ENCODE results near the gene JAKMIP1. TPM values are rescaled to one million over a fixed set of nuclear protein-coding genes. Genes with fewer than 3 reads are reported as not detected.
A peak's percentile ranks its signal among the peaks of the same experiment; 100 is the strongest.
"Not testable (repeated sequence)": the region's sequence is repeated elsewhere in the genome, so short reads cannot be mapped to it uniquely, and the experiment has no call there.

Gene JAKMIP1
- total RNA-seq, 1 donor from 2014 or later: not detected

DNA sequence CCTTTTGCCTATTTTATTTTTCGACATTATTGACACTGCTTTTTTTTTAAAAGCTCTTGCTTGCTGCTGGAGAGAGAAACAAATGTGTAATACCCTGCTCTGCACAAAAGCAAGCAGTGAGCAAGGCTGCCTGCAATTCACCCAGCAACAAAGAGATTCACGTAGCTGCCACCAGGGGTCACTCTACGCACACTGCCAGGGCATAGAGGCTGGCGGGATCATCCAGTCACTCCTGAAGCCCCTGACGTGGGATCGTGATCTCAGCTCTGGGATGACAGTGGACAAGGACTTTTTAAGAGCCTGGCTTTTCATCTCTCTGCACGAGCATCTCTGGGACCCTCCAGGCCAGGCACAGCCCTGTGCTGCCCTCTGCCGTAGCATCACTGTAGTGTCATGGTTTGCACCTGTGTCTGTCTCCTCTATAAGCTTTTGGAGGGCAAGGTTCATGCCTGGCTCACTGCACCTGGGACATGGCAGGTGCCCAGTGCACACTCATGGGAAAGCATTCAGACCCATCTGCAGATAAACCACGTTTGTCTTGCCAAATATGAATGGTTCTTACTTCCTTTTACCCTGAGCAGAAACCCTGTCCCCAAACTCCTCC lies 201.9 kb downstream of the JAKMIP1 start:
- Histone ChIP-seq H3K36me3 (ENCODE audit: control insufficient read depth, insufficient read depth, low read length) (no peaks in the 10 kb centered on the region), H3K4me3 (ENCODE audit: low read depth, low read length) (no peak overlapping the region), H3K27me3 (ENCODE audit: control insufficient read depth, insufficient read depth, low read length) (peaks cover 4% of the 10 kb centered on the region)
- TF ChIP-seq, protein P1, sequence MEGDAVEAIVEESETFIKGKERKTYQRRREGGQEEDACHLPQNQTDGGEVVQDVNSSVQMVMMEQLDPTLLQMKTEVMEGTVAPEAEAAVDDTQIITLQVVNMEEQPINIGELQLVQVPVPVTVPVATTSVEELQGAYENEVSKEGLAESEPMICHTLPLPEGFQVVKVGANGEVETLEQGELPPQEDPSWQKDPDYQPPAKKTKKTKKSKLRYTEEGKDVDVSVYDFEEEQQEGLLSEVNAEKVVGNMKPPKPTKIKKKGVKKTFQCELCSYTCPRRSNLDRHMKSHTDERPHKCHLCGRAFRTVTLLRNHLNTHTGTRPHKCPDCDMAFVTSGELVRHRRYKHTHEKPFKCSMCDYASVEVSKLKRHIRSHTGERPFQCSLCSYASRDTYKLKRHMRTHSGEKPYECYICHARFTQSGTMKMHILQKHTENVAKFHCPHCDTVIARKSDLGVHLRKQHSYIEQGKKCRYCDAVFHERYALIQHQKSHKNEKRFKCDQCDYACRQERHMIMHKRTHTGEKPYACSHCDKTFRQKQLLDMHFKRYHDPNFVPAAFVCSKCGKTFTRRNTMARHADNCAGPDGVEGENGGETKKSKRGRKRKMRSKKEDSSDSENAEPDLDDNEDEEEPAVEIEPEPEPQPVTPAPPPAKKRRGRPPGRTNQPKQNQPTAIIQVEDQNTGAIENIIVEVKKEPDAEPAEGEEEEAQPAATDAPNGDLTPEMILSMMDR (IDR thresholded peaks at IDR 0.05; ENCODE audit: insufficient read depth, low read length, poor library complexity, severe bottlenecking): peak; percentile 96
- no peak for DNase-seq (ENCODE audit: low read depth)

DNA sequence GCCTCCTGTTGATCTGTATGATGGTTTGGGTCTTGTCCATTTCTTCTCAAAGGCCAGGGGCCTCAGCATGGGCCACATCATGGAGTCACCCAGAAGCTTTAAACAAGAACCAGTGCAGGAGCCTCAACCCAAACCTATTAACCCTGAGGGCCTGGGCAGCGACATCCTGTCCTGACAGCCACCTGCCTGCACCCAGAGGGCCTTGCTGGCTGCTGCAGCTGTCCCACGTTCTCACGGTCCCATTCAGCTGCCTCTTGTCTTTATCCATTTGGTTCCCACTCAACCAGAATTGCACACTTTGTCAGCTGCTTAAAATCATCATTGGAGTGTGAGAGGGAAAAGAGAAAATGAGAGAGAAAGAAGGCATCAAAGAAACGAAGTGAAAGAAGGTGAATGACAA lies 203.7 kb downstream of the JAKMIP1 start:
- peaks cover 4% of the 10 kb centered on the region for H3K27me3 ChIP-seq (ENCODE audit: control insufficient read depth, insufficient read depth, low read length)
- H3K36me3 ChIP-seq (ENCODE audit: control insufficient read depth, insufficient read depth, low read length): no peaks in the 10 kb centered on the region
- no peak for DNase-seq (ENCODE audit: low read depth)
- TF ChIP-seq, protein P1 (IDR thresholded peaks at IDR 0.05; ENCODE audit: insufficient read depth, low read length, poor library complexity, severe bottlenecking): no peak
- no peak overlapping the region for H3K4me3 ChIP-seq (ENCODE audit: low read depth, low read length)

DNA sequence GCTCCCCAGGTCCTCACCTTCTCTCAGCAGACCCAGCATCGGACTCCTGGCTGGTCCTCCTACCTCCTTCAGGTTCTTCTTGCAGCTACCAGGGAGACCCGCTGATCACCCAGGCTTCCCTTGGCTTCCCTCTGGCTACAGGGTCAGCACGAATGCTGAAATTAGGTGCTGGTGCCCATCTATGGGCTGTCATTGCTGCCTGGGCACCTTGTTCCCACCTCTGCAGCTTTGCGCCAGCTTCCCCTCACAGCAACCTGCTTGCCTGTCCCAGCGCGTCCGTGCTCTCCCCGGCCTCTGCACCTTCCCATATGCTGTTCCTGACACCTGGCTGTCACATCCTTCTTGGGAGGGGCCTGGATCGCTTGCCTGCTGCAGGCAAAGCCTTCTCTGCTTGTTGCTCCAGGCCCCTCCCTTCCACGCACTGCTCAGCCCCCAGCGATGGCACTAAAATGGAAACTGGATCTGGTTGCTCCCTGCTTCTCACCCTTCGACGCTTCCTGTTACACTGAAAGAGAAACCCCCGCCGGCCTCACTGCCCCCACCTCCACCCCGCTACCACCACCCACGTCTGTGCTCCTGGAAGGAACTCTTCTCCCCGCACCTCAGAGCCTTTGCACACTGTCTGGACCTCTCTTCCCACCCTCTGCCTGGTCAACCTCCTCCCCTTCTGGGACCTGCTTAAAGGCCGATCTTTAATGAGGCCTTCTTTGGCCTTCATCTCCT lies 204.3 kb downstream of the JAKMIP1 start:
- DNase-seq (ENCODE audit: low read depth): no peak

DNA sequence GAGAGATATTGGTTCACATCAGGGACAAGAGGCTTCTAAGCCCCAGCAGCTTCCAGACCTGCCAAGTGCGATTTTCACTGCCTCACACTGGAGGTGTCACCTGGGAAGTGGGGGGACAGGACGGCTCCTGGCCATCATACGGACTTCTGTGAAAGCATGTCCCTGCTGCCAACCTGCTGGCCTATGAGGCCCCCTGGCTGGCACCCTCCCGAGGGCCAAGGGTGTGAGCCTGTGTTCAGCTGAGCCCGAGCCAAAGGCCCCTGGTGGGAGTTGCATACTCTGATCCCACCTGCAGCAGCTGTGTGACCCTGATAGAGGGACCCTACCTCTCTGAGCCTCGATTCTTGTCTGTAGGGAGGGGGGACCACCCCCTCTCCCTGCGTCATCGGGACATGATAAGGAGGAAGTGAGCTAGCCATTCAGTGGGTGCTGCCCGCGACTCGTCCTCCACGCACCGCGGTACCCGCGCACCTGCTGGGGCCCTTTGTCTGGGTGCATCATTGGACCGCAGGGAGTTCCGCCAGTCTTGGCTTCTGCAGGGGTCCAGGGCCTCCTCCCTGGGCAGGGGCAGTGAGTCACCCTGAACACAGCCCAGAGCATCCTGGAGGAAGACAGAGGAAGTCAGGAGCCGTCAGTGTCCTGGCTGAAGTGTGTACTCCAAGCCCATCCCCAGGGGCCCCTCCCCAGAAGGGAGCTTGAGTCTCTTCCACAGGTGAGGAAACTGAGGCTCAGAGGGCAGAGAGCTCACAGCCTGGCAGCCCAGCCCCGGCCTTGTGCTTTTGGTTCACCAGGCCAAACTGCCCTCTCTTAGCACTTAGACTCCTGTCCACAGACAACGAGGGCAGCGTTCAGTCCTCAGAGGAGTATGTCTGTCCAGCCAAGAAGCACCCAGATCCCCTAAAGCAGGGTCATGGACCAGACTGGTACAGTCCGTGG lies 206.2 kb downstream of the JAKMIP1 start:
- no peak for DNase-seq (ENCODE audit: low read depth)
- TF ChIP-seq, protein P1 (IDR thresholded peaks at IDR 0.05; ENCODE audit: insufficient read depth, low read length, poor library complexity, severe bottlenecking): no peak

More for the DNA sequence above, 204.3 kb downstream of the JAKMIP1 start:
- Histone ChIP-seq H3K27me3 (ENCODE audit: control insufficient read depth, insufficient read depth, low read length) (peaks cover 4% of the 10 kb centered on the region), H3K36me3 (ENCODE audit: control insufficient read depth, insufficient read depth, low read length) (no peaks in the 10 kb centered on the region), H3K4me3 (ENCODE audit: low read depth, low read length) (no peak overlapping the region)
- TF ChIP-seq, protein P1 (IDR thresholded peaks at IDR 0.05; ENCODE audit: insufficient read depth, low read length, poor library complexity, severe bottlenecking): no peak

DNA sequence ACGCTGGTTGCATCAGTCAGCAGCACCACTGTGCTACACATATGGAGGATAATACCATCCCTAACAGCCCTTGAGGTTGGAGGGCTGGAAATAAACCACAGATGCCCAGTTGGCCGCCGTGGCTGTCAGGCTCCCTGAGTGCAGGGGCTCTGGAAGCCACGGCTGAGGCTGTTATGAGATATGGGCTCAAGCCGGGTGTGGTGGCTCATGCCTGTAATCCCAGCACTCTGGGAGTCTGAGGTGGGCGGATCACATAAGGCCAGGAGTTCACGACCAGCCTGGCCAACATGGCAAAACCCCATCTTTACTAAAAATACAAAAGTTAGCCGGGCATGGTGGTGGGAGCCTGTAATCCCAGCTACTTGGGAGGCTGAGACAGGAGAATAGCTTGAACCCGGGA lies 207.0 kb downstream of the JAKMIP1 start:
- not testable (repeated sequence) for H3K4me3 ChIP-seq (ENCODE audit: low read depth, low read length); DNase-seq (ENCODE audit: low read depth); H3K27me3 ChIP-seq (ENCODE audit: control insufficient read depth, insufficient read depth, low read length); H3K36me3 ChIP-seq (ENCODE audit: control insufficient read depth, insufficient read depth, low read length)

More for the DNA sequence above, 206.2 kb downstream of the JAKMIP1 start:
- H3K4me3 ChIP-seq (ENCODE audit: low read depth, low read length): no peak overlapping the region
- peaks cover 4% of the 10 kb centered on the region for H3K27me3 ChIP-seq (ENCODE audit: control insufficient read depth, insufficient read depth, low read length)
- H3K36me3 ChIP-seq (ENCODE audit: control insufficient read depth, insufficient read depth, low read length): no peaks in the 10 kb centered on the region

DNA sequence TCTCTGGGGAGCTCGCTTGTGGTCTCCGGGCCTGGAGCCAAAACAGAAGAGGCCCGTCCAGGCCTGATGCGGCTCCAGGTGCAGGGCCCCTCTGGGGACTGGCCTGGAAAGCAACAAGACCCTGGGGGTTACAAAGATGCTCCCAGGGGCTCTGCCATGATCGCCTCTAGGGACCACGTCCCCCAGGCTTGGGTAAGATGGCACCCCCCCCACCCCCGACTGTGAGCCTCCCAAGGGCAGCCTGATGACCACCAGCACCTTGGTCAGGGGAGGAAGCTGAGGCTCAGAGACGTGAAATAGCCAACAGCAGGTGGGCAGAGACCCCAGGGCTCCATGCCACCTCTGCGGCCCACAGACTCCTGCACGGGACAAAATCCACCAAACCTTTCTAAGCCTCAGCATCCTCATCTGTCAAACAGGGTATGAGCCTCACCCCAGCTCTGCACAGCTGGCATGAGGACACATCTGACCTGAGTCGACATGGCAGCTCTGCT lies 207.5 kb downstream of the JAKMIP1 start:
- no peaks in the 10 kb centered on the region for H3K36me3 ChIP-seq (ENCODE audit: control insufficient read depth, insufficient read depth, low read length)
- H3K4me3 ChIP-seq (ENCODE audit: low read depth, low read length): no peak overlapping the region
- TF ChIP-seq, protein P1 (IDR thresholded peaks at IDR 0.05; ENCODE audit: insufficient read depth, low read length, poor library complexity, severe bottlenecking): no peak
- H3K27me3 ChIP-seq (ENCODE audit: control insufficient read depth, insufficient read depth, low read length): peaks cover 4% of the 10 kb centered on the region
- DNase-seq (ENCODE audit: low read depth): no peak

Data from kidney epithelial cell (primary cell).